Measurements from ENCODE around the gene DNM2.
A peak's percentile ranks its signal among the peaks of the same experiment; 100 is the strongest.
"Not testable (repeated sequence)": the region's sequence is repeated elsewhere in the genome, so short reads cannot be mapped to it uniquely, and the experiment has no call there.

Gene DNM2

DNA sequence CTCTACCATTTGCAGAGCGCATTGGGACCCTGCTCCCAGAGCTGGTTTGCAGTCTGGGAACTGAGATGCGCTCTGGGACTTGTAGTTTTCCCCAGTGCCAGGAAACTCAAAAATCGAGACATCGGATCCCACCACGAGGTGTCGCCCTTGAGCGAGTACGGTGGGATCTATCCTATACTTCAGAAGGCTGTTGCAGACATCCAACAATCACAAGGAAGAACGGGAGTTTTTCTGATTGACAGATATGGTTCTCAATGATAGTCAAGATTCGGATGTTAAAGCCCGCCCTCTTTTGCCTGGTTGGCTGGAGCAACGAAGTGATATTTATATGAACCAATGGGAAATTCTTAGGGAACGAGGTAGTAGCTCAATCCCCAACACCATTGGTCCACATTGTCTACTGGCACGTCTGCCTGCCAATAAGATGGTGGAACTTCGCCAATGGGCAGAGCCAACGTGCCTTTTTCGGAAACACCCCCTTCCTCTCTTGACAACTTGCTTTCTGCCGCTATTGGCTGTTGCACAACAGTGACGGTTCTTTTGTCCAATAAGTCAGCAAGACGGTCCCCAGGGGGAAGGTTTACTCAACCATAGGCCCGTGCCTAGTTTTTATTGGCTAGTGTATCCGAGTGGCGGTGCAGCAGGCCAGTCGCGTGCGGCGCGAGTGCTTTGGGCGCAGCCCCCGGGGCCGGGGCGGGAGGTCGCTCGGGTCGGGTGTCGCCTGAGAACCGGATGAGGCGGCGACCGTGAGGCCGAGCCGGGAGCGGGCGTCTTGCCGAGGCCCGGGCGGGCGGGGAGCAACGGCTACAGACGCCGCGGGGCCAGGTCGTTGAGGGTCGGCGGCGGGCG, at the start of gene DNM2:
DNM2 (plus strand) TSS at position 724 of the 849 bp plus-strand sequence. CDS start 164 bp downstream, outside the sequence.
- DNase-seq (ENCODE audit: low spot score) (peak; percentile 94), FAIRE-seq (peak; percentile 13)

GRCh38 chr19:10669246-10669645, 48.6 kb upstream of the DNM2 start:
- no peak for FAIRE-seq
- no peak for DNase-seq (ENCODE audit: low spot score)

GRCh38 chr19:10670182-10670581, 47.7 kb upstream of the DNM2 start:
- no peak for DNase-seq (ENCODE audit: low spot score)
- FAIRE-seq, result no peak

DNA sequence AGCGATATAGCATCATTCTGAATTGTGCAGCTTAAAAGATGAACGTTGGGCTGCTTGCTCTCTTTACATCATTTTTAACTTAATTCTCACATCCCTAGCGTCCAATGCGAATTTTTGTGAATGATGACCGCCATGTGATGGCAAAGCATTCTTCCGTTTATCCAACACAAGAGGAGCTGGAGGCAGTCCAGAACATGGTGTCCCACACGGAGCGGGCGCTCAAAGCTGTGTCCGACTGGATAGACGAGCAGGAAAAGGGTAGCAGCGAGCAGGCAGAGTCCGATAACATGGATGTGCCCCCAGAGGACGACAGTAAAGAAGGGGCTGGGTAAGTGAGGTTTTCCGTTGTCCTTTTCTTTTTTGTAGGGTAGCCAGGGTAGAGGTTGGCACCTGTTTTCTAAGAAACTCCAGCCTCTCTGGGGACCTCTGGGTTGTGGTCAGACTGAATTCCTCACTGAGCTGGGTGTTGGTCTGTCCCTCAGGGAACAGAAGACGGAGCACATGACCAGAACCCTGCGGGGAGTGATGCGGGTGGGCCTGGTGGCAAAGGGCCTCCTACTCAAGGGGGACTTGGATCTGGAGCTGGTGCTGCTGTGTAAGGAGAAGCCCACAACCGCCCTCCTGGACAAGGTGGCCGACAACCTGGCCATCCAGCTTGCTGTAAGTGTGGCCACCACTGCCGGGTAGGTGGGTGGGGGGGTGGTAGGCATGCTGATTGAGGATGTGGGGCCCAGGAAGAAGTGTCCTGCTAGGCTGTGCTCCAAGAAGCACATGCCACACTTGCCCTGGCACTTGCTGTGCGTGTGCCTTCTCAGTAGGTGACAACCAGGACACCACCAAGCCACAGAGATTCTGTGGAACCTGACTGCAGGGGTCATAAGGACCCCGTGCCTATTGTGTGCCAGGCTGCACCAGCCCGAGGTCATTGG, 46.7 kb upstream of the DNM2 start:
- DNase-seq (ENCODE audit: low spot score), result no peak
- FAIRE-seq, result no peak

GRCh38 chr19:10671922-10672321, 46.0 kb upstream of the DNM2 start:
- FAIRE-seq; DNase-seq (ENCODE audit: low spot score): not testable (repeated sequence)

DNA sequence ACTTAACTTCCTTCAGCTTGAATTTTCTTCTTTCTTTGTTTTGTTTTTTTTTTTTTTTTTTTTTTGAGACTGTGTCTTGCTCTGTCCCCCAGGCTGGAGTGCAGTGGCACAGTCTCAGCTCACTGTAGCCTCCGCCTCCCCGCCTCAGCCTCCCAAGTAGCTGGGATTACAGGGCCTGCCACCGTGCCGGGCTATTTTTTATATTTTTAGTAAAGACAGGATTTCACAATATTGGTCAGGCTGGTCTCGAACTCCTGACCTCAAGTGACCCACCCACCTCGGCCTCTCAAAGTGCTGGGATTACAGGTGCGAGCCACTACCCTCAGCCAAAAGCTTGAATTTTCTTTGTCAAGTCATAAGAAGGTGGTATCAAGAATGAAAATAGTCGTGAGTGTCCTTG, 42.7 kb upstream of the DNM2 start:
- not testable (repeated sequence) for FAIRE-seq; DNase-seq (ENCODE audit: low spot score)

DNA sequence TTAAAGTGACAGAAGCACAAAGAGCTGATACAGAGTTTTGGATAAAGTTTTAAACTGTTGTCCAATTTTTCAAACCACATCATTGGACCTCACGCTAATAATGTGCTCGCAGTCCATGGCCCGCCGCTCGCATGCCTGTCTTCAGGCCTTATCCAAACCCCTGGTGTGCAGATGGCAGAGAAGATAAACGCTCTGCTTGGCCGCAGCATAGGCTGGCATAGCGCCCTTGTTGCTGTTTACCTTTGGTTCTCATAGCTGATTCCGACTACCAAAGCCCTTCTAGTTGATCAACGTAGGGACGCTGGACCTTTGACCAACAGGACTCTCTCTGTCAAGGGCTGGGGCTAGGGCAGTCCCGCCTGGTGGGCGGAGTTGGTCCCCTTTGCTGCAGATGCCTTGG, 40.1 kb upstream of the DNM2 start:
- DNase-seq (ENCODE audit: low spot score), result no peak
- no peak for FAIRE-seq

- no peak for FAIRE-seq
- no peak for DNase-seq (ENCODE audit: low spot score)
Measured at GRCh38 chr19:10678813-10679212, 39.1 kb upstream of the DNM2 start.

- DNase-seq (ENCODE audit: low spot score), result no peak
- no peak for FAIRE-seq
Measured at GRCh38 chr19:10679743-10680142, 38.1 kb upstream of the DNM2 start.

GRCh38 chr19:10680545-10681135, 37.2 kb upstream of the DNM2 start:
- FAIRE-seq (no peak), DNase-seq (ENCODE audit: low spot score) (no peak)

- no peak for FAIRE-seq
- DNase-seq (ENCODE audit: low spot score), result no peak
Measured at GRCh38 chr19:10681658-10682057, 36.2 kb upstream of the DNM2 start.

DNA sequence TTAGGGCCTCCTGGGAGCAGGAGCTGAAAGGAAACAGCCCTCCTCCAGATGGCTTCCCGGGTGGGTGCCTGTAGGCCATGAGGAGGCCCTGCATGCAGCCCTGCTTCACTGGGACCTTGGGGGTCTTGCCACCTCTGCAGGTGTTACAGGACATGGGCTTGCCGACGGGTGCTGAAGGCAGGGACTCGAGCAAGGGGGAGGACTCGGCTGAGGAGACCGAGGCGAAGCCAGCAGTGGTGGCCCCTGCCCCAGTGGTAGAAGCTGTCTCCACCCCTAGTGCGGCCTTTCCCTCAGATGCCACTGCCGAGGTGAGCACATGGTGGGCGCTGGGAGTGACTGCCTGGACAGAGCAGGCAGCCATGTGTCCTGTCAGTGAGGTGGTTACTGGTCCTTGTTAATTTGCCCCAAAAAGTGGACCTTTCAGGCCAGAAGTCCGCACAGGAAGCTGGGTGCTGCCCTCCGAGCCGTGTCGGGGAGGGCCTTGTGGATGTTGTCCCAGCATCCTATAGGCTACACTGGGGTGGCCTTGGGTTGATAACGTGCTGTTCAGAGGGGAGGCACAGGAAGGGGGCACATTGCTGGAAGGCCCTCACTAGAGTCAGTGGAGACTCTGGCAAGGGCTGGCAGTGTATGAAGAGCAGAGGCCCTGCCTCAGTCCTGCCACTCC, 35.3 kb upstream of the DNM2 start:
- FAIRE-seq, result no peak

GRCh38 chr19:10683064-10683426, 34.8 kb upstream of the DNM2 start:
- FAIRE-seq, result no peak
- no peak for DNase-seq (ENCODE audit: low spot score)

More for the DNA sequence above, 35.3 kb upstream of the DNM2 start:
- no peak for DNase-seq (ENCODE audit: low spot score)

DNA sequence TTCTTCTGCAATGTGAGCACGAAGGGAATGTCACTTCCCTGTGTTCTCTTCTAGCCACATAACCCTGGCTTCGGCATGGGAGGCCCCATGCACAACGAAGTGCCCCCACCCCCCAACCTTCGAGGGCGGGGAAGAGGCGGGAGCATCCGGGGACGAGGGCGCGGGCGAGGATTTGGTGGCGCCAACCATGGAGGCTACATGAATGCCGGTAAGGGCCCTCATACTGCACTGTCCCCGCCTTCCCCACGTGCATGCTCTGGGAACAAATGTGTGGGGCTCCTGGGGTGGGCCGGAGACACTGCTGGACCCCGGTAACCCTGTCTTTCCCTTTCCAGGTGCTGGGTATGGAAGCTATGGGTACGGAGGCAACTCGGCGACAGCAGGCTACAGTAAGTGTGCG, 34.3 kb upstream of the DNM2 start:
- FAIRE-seq, result no peak
- no peak for DNase-seq (ENCODE audit: low spot score)

- no peak for DNase-seq (ENCODE audit: low spot score)
- no peak for FAIRE-seq
Measured at GRCh38 chr19:10685210-10685609, 32.7 kb upstream of the DNM2 start.

- DNase-seq (ENCODE audit: low spot score) (no peak), FAIRE-seq (no peak)
Measured at GRCh38 chr19:10686193-10686592, 31.7 kb upstream of the DNM2 start.

DNA sequence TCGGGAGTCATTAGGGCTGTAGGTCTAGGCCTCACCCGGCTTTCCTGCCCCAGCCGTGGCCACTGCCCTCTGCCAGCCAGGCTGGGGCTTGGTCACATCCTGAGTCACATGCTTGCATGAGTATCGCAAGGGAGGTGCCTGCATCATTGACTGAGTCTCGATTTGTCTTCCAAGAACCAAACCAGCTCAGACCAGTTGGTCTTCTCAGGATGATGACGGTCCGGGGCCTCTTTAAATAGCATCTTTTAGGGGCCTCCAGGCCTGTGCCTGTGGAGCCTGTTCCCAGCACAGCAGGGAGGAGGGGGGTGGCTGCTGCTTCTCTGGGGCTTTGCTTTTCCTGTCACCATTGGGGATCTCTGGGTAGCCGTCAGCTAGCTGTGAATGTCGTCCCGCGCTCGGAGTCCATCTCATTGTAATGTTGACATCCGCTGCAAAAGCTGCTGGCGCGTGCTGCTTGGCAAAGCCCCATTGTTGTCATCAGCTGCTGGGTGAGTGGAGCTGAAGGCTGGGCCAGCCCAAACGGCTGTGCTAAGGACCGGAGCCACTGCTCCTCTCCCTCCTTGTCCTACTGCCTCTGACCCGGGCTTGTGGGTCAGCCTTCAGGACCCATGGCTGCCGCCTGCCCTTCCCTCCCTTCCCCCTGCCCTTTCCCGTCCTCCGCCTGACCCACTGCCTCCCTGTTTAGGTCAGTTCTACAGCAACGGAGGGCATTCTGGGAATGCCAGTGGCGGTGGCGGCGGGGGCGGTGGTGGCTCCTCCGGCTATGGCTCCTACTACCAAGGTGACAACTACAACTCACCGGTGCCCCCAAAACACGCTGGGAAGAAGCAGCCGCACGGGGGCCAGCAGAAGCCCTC, 31.0 kb upstream of the DNM2 start:
- FAIRE-seq (no peak), DNase-seq (ENCODE audit: low spot score) (no peak)

GRCh38 chr19:10687518-10688288, 30.2 kb upstream of the DNM2 start:
- FAIRE-seq (no peak), DNase-seq (ENCODE audit: low spot score) (no peak)

- no peak for DNase-seq (ENCODE audit: low spot score)
- no peak for FAIRE-seq
Measured at GRCh38 chr19:10688545-10689280, 29.2 kb upstream of the DNM2 start.
